Measurements from ENCODE around the gene SPG11.

DNA sequence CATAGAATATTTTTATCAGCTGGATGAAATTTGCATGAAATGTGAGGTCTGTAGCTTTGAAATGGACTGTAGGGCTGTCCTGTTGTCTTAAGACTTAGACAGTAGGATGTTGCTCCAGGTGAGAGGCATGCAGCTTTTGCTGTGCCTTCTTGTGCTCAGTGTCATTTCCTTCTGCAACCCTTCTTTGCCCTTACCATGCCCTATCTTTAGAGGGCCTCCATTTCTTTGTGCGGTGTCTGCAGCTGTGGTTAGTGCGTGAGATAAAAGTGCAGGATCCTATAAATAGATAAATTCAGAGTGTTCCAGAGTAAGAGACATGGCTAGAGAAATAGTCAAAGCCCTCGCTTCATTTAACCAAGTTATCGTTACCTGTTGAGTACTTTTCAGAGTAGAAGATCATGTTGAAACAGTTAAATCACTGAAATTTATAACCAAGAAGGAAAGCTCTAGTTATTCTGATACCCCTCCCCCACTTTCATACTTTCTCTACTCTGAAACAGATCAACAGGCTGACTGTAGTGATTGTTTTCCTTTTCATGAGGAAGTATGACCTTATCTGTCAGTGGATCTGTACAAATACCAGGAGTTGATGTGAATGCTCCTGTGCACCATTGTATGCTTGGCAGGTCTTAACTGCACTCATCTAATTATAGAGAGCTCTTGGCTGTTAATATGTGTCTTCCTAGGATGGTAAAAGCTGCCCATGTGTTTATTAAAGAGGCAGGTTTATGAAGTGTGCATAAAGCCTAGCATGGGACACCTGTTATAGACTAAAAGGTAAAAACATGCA lies 108.3 kb downstream of the SPG11 start:
- TF ChIP-seq SUZ12 (IDR thresholded peaks at IDR 0.05; ENCODE audit: extremely low read depth, insufficient read depth, insufficient read length), result no peak
- TF ChIP-seq ZNF274 (IDR thresholded peaks at IDR 0.05; ENCODE audit: low read depth, low read length), result no peak
- TF ChIP-seq YY1 (IDR thresholded peaks at IDR 0.05; ENCODE audit: insufficient read depth, insufficient read length), result no peak

All from NT2/D1 (cell line).